ENCODE results near the gene UNC119B. TPM values are rescaled to one million over a fixed set of nuclear protein-coding genes. Genes with fewer than 3 reads are reported as not detected.

UNC119B gene
- total RNA-seq, 4 donors from 2014 or later = 4.7 to 8.7 (median 7.8) TPM

- H3K4me1 ChIP-seq = peaks cover 0 to 8% of the 10 kb centered on the region in 2 donors
- in situ Hi-C loops (cut with MboI; ENCODE audit: low sequenced_read_pairs in 4 of 4) = no loop called here
Measured at GRCh38 chr12:120737557-120738251, 27.4 kb downstream of the UNC119B start.

GRCh38 chr12:120738252-120739030, 28.2 kb downstream of the UNC119B start:
- ATAC-seq = no peak
- in situ Hi-C loops (cut with MboI; ENCODE audit: low sequenced_read_pairs in 4 of 4) = no loop called here
- peak in 1 of 2 donors; percentile 51 for DNase-seq

More at GRCh38 chr12:120737557-120738251, 27.4 kb downstream of the UNC119B start:
- no peak for TF ChIP-seq CTCF (IDR thresholded peaks at IDR 0.05 in 4 of 5, conservative IDR thresholded peaks at IDR 0.05 in 1 of 5)
- no peak for TF ChIP-seq POLR2A (IDR thresholded peaks at IDR 0.05)
- Histone ChIP-seq H3K27me3 (no peaks in the 10 kb centered on the region), H3K27ac (peak overlapping the region in 1 of 4 donors; percentile 55), H3K9me3 (no peaks in the 10 kb centered on the region), H3K4me3 (no peak overlapping the region), H3K36me3 (peaks cover 0 to 17% of the 10 kb centered on the region in 2 donors)
- intact Hi-C loops (cut with DNase I; ENCODE audit: low total_unique reads) = no loop called here
- DNase-seq (no peak), ATAC-seq (no peak)

GRCh38 chr12:120739031-120739762, 28.9 kb downstream of the UNC119B start:
- no peaks in the 10 kb centered on the region for H3K9me3 ChIP-seq
- TF ChIP-seq CTCF (IDR thresholded peaks at IDR 0.05 in 4 of 5, conservative IDR thresholded peaks at IDR 0.05 in 1 of 5) (no peak), POLR2A (IDR thresholded peaks at IDR 0.05) (no peak)
- no peak for ATAC-seq
- H3K27me3 ChIP-seq = no peaks in the 10 kb centered on the region
- in situ Hi-C loops (cut with MboI; ENCODE audit: low sequenced_read_pairs in 4 of 4) (no loop called here), intact Hi-C loops (cut with DNase I; ENCODE audit: low total_unique reads) (no loop called here)
- peak overlapping the region in 3 of 4 donors; percentile 8 to 55 (median 30) for H3K27ac ChIP-seq
- peaks cover 0 to 8% of the 10 kb centered on the region in 2 donors for H3K4me1 ChIP-seq
- H3K36me3 ChIP-seq = peaks cover 0 to 11% of the 10 kb centered on the region in 2 donors
- no peak overlapping the region for H3K4me3 ChIP-seq
- no peak for DNase-seq

More at GRCh38 chr12:120738252-120739030, 28.2 kb downstream of the UNC119B start:
- intact Hi-C loops (cut with DNase I; ENCODE audit: low total_unique reads) = no loop called here
- Histone ChIP-seq H3K27me3 (no peaks in the 10 kb centered on the region), H3K4me3 (no peak overlapping the region), H3K27ac (peak overlapping the region in 3 of 4 donors; percentile 15 to 55 (median 18)), H3K36me3 (peaks cover 0 to 17% of the 10 kb centered on the region in 2 donors), H3K9me3 (no peaks in the 10 kb centered on the region), H3K4me1 (peaks cover 0 to 8% of the 10 kb centered on the region in 2 donors)
- TF ChIP-seq CTCF (IDR thresholded peaks at IDR 0.05 in 4 of 5, conservative IDR thresholded peaks at IDR 0.05 in 1 of 5) (no peak), POLR2A (IDR thresholded peaks at IDR 0.05) (no peak)

- H3K4me1 ChIP-seq = peaks cover 0 to 8% of the 10 kb centered on the region in 2 donors
- DNase-seq (no peak), ATAC-seq (no peak)
- intact Hi-C loops (cut with DNase I; ENCODE audit: low total_unique reads) = no loop called here
- H3K4me3 ChIP-seq = no peak overlapping the region
- peak overlapping the region in 3 of 4 donors; percentile 16 to 50 (median 30) for H3K27ac ChIP-seq
- H3K27me3 ChIP-seq = no peaks in the 10 kb centered on the region
- H3K36me3 ChIP-seq = peaks cover 0 to 9% of the 10 kb centered on the region in 2 donors
- no peak for TF ChIP-seq CTCF (IDR thresholded peaks at IDR 0.05 in 4 of 5, conservative IDR thresholded peaks at IDR 0.05 in 1 of 5)
- no peak for TF ChIP-seq POLR2A (IDR thresholded peaks at IDR 0.05)
- in situ Hi-C loops (cut with MboI; ENCODE audit: low sequenced_read_pairs in 4 of 4) = no loop called here
- no peaks in the 10 kb centered on the region for H3K9me3 ChIP-seq
Measured at GRCh38 chr12:120739821-120740613, 29.8 kb downstream of the UNC119B start.
